Measurements from ENCODE around the gene LGALS12. TPM values are rescaled to one million over a fixed set of nuclear protein-coding genes. Genes with fewer than 3 reads are reported as not detected.
A peak's percentile ranks its signal among the peaks of the same experiment; 100 is the strongest.

LGALS12 gene
- total and polyA plus RNA-seq, 11 donors: 0.32 to 15.1 (median 1.1) TPM; not detected in 2

GRCh38 chr11:63532117-63532516 is 26.2 kb downstream of the LGALS12 start:
- no peak for TF ChIP-seq CTCF (IDR thresholded peaks at IDR 0.05)
- TF ChIP-seq POLR2A (IDR thresholded peaks at IDR 0.05): no peak
- ATAC-seq: no peak
- Histone ChIP-seq H3K9me3 (no peaks in the 10 kb centered on the region), H3K4me1 (peaks cover 0 to 48% (median 10%) of the 10 kb centered on the region in 12 donors), H3K4me3 (no peak overlapping the region), H3K27ac (no peak overlapping the region), H3K36me3 (no peaks in the 10 kb centered on the region), H3K27me3 (no peaks in the 10 kb centered on the region)
- WGBS, 4 donors: 62 to 69% (median 65%) methylated on average over 2 of the region's 2 CpGs
- no peak for DNase-seq
- intact Hi-C loops (cut with DNase I): loop anchor here in 1 of 10 donors (10.0 kb wide), 1 partner anchor 83 kb away; the partner anchor contains the start of gene PLAAT3

GRCh38 chr11:63532799-63533475 is 27.1 kb downstream of the LGALS12 start:
- intact Hi-C loops (cut with DNase I): loop anchor here in 1 of 10 donors (10.0 kb wide), 1 partner anchor 82 kb away; the partner anchor contains the start of gene PLAAT3
- Histone ChIP-seq H3K4me1 (peaks cover 3 to 56% (median 16%) of the 10 kb centered on the region in 12 donors), H3K36me3 (no peaks in the 10 kb centered on the region), H3K27ac (no peak overlapping the region), H3K27me3 (no peaks in the 10 kb centered on the region), H3K9me3 (no peaks in the 10 kb centered on the region), H3K4me3 (no peak overlapping the region)
- TF ChIP-seq CTCF (IDR thresholded peaks at IDR 0.05): no peak
- no peak for TF ChIP-seq POLR2A (IDR thresholded peaks at IDR 0.05)
- DNase-seq (no peak), ATAC-seq (no peak)
- WGBS, 4 donors: 73 to 80% (median 78%) methylated on average over 4 of the region's 4 CpGs

- intact Hi-C loops (cut with DNase I): loop anchor here in 1 of 10 donors (10.0 kb wide), 1 partner anchor 81 kb away; the partner anchor contains the start of gene PLAAT3
- H3K27ac ChIP-seq: peak overlapping the region in 1 of 12 donors; percentile 97
- H3K27me3 ChIP-seq: no peaks in the 10 kb centered on the region
- DNase-seq (no peak), ATAC-seq (no peak)
- TF ChIP-seq POLR2A (IDR thresholded peaks at IDR 0.05) (no peak), CTCF (IDR thresholded peaks at IDR 0.05) (no peak)
- H3K4me3 ChIP-seq: no peak overlapping the region
- no peaks in the 10 kb centered on the region for H3K9me3 ChIP-seq
- peaks cover 0 to 1% (median 0%) of the 10 kb centered on the region in 9 donors for H3K36me3 ChIP-seq
- peaks cover 7 to 67% (median 21%) of the 10 kb centered on the region in 12 donors for H3K4me1 ChIP-seq
- 64 to 81% (median 74%) methylated on average over 3 of the region's 3 CpGs for WGBS, 4 donors
Measured at GRCh38 chr11:63534076-63534475, 28.2 kb downstream of the LGALS12 start.

DNA sequence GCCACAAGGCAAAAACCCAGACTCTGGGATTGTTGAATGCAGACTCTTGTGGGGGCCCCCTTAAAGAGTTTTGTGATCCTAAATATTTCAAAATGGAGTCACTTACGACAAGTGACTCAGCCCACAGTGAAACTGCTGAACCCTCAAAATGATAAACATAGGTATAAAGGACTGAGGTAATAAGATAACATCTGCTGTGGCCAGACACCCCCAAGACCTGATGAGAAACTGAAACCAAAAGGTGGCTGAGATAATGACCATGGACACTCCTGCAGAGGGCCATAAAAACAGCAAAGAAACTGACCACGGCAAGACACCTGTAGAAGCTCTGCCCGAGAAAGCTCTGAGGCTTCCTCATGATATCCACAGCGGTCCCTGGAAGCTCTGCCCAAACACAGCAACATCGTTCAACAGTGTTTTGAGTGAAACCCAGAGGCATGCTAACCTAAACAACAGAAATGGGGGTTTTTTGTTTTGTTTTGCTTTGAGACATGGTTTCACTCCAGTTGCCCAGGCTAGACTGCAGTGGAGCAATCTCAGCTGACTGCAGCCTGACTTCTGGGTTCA is 29.1 kb downstream of the LGALS12 start:
- TF ChIP-seq POLR2A (IDR thresholded peaks at IDR 0.05) (no peak), CTCF (IDR thresholded peaks at IDR 0.05) (no peak)
- Histone ChIP-seq H3K27me3 (no peaks in the 10 kb centered on the region), H3K9me3 (no peaks in the 10 kb centered on the region), H3K4me1 (peaks cover 7 to 75% (median 21%) of the 10 kb centered on the region in 12 donors), H3K4me3 (no peak overlapping the region), H3K36me3 (peaks cover 0 to 10% (median 0%) of the 10 kb centered on the region in 9 donors), H3K27ac (peak overlapping the region in 1 of 12 donors; percentile 97)
- DNase-seq: no peak
- ATAC-seq: no peak
- intact Hi-C loops (cut with DNase I): loop anchor here in 2 of 10 donors (5.0 to 10.0 kb wide), 2 partner anchors 77 to 80 kb away; partner anchors contain the start of gene PLAAT3 (in 2 of the 2)
- 91 to 96% (median 93%) methylated on average over 5 of the region's 5 CpGs for WGBS, 4 donors

Measured in heart left ventricle (tissue), 16 donors.